HEK293 (cell line): ENCODE measurements around the gene YAF2.

Source experiments
- OSR2 ChIP-seq: fragments of 450-650 bp; formaldehyde crosslinking; IDR thresholded peaks from 2 replicates; pipeline ENCODE4 v1.5.1; 2016; ENCODE audit warnings: missing biosample characterization, missing genetic modification characterization
- ZFP3 ChIP-seq: fragments of 450-650 bp; formaldehyde crosslinking; IDR thresholded peaks from 2 replicates; pipeline ENCODE4 v1.5.1; 2016; ENCODE audit warnings: low read depth, missing biosample characterization, missing genetic modification characterization
- ZNF114 ChIP-seq: fragments of 450-650 bp; formaldehyde crosslinking; IDR thresholded peaks from 2 replicates; pipeline ENCODE4 v1.5.0; 2017; ENCODE audit warnings: missing biosample characterization, missing genetic modification characterization
- ZNF184 ChIP-seq: fragments of 450-650 bp; IDR thresholded peaks from 2 replicates; pipeline ENCODE4 v1.5.1; 2018; ENCODE audit warnings: missing biosample characterization, mild to moderate bottlenecking, missing genetic modification characterization
- ZNF274 ChIP-seq, 2 experiments: fragments of 200-500 bp in 1 of 2; fragments of 450-650 bp in 1 of 2; sonication (Bioruptor generic) in 1 of 2; formaldehyde crosslinking in 1 of 2; IDR thresholded peaks; 2 replicates each; pipeline versions ENCODE4 v1.5.1 to v1.6.1; 2014 to 2016; ENCODE audit warnings: borderline replicate concordance in 1 of 2, inconsistent platforms in 1 of 2, low read length in 1 of 2, missing biosample characterization in 1 of 2, missing genetic modification characterization in 1 of 2
- ZNF391 ChIP-seq: fragments of 450-650 bp; formaldehyde crosslinking; IDR thresholded peaks from 2 replicates; pipeline ENCODE4 v1.5.1; 2016; ENCODE audit warnings: low read depth, missing biosample characterization, missing genetic modification characterization, borderline replicate concordance
- ZNF777 ChIP-seq: fragments of 450-650 bp; formaldehyde crosslinking; IDR thresholded peaks from 2 replicates; pipeline ENCODE4 v1.5.1; 2017; ENCODE audit warnings: missing biosample characterization, missing genetic modification characterization, borderline replicate concordance

DNA sequence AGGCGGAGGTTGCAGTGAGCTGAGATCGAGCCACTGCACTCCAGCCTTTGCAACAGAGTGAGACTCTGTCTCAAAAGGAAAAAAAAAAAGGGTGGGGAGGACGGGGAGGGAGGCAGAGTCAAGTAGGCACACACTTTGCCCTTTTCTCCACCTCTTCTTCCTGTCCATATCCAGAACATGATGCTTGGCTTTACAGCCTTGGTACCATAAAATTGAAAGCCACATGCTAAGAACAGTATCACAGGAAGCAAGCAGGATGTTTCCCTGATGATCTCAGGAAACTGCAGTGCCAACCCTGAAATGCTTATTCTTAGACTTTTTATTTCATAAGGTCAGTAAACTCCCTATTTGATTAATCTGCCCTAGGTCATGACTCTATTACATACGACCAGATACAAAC is 32.5 kb upstream of the YAF2 start:
- TF ChIP-seq OSR2 (tag by site-specific recombination) (no peak), ZNF777 (tag by site-specific recombination) (no peak), ZNF274 (IDR thresholded peaks at IDR 0.05; ENCODE audit: low read length) (no peak), ZNF274 (tag by site-specific recombination; IDR thresholded peaks at IDR 0.05; ENCODE audit: borderline replicate concordance) (no peak), ZNF114 (tag by site-specific recombination) (no peak), ZNF391 (tag by site-specific recombination) (no peak), ZNF184 (tag by site-specific recombination) (no peak), ZFP3 (no peak)
